H1 (cell line): ENCODE data around the gene POLE. TPM values are rescaled to one million over a fixed set of nuclear protein-coding genes. Genes with fewer than 3 reads are reported as not detected.

Experiments
- CTCF ChIA-PET: fragments of 300-600 bp; sonication (Branson Sonifier 250); formaldehyde crosslinking; loops from one replicate; lab custom pipeline; 2021; ENCODE audit not compliant: partially characterized antibody; lab: Charles Lee
- POLR2A ChIA-PET: fragments of 300-600 bp; sonication (Branson Sonifier 250); formaldehyde crosslinking; loops from one replicate; lab custom pipeline; 2021; ENCODE audit warnings: inconsistent platforms; ENCODE audit not compliant: partially characterized antibody; lab: Charles Lee
- DNase-seq, 2 experiments: peaks; one replicate each; pipeline versions ENCODE4 v3.0.0 to v3.0.0-alpha.2; 2010 to 2022; ENCODE audit warnings: low spot score in 2 of 2, low read depth in 1 of 2, mixed read lengths in 1 of 2
- FAIRE-seq: peaks from 2 replicates; lab custom pipeline; 2011; peaks lifted over from hg19 to GRCh38; lab: Jason Lieb, UNC
- H2AFZ ChIP-seq: 2 replicates; pipeline ENCODE4 v1.8.1; 2012; ENCODE audit warnings: low read length, inconsistent platforms
- H2AK5ac ChIP-seq: 2 replicates; pipeline ENCODE4 v1.6.1; 2013; ENCODE audit warnings: low read depth, low read length
- H2BK120ac ChIP-seq: replicated peaks from 2 replicates; pipeline ENCODE3; 2013; ENCODE audit warnings: low read depth, low read length, inconsistent platforms
- H2BK12ac ChIP-seq: 2 replicates; pipeline ENCODE4 v1.6.1; 2013; ENCODE audit warnings: low read depth, low read length
- H2BK15ac ChIP-seq: 2 replicates; pipeline ENCODE4 v1.6.1; 2013; ENCODE audit warnings: low read length
- H2BK20ac ChIP-seq: 2 replicates; pipeline ENCODE4 v1.6.1; 2013; ENCODE audit warnings: low read length
- H2BK5ac ChIP-seq: 2 replicates; pipeline ENCODE4 v1.6.1; 2013; ENCODE audit warnings: low read depth, low read length
- H3K14ac ChIP-seq: 2 replicates; pipeline ENCODE4 v1.6.1; 2013; ENCODE audit warnings: inconsistent platforms; ENCODE audit not compliant: insufficient read length
- H3K18ac ChIP-seq: 2 replicates; pipeline ENCODE4 v1.6.1; 2013; ENCODE audit warnings: low read length; ENCODE audit errors: extremely low read depth
- H3K23ac ChIP-seq: 2 replicates; pipeline ENCODE4 v1.6.1; 2013; ENCODE audit warnings: inconsistent platforms; ENCODE audit not compliant: insufficient read length
- H3K23me2 ChIP-seq: 2 replicates; pipeline ENCODE4 v1.6.1; 2013; ENCODE audit warnings: low read depth, low read length
- H3K27ac ChIP-seq: 2 replicates; pipeline ENCODE4 v1.6.1; 2011; ENCODE audit warnings: low read depth, low read length, inconsistent platforms
- H3K27me3 ChIP-seq, 4 experiments: replicated peaks in 1 of 4; 1 replicate in 1 of 4; 2 replicates in 3 of 4; pipeline versions ENCODE4 v1.6.1 to v1.8.1; 2011 to 2013; ENCODE audit warnings: low read length in 3 of 4, mild to moderate bottlenecking in 3 of 4, inconsistent platforms in 2 of 4, mixed read lengths in 2 of 4, moderate library complexity in 1 of 4; ENCODE audit not compliant: control insufficient read depth in 3 of 4, insufficient read depth in 3 of 4; ENCODE audit errors: extremely low read depth in 1 of 4
- H3K36me3 ChIP-seq, 4 experiments: 2 replicates each; pipeline versions ENCODE4 v1.6.1 to v1.8.1; 2011 to 2013; ENCODE audit warnings: mild to moderate bottlenecking in 4 of 4, low read length in 3 of 4, moderate library complexity in 2 of 4, control low read depth in 1 of 4, inconsistent platforms in 1 of 4; ENCODE audit not compliant: insufficient read depth in 4 of 4, control insufficient read depth in 2 of 4
- H3K4ac ChIP-seq: replicated peaks from 2 replicates; pipeline ENCODE3; 2013; ENCODE audit warnings: low read length, low read depth, mixed read lengths, inconsistent platforms; ENCODE audit not compliant: insufficient read length
- H3K4me1 ChIP-seq, 4 experiments: replicated peaks in 1 of 4; 1 replicate in 1 of 4; 2 replicates in 3 of 4; pipeline versions ENCODE4 v1.6.1 to v1.8.1; 2011 to 2013; ENCODE audit warnings: low read length in 3 of 4, inconsistent platforms in 2 of 4, mixed read lengths in 1 of 4; ENCODE audit not compliant: insufficient read depth in 4 of 4, control insufficient read depth in 3 of 4
- H3K4me2 ChIP-seq, 2 experiments: 2 replicates each; pipeline versions ENCODE4 v1.6.1 to v1.8.1; 2011 to 2013; ENCODE audit warnings: low read depth in 2 of 2, low read length in 2 of 2, control low read depth in 1 of 2, inconsistent platforms in 1 of 2, mild to moderate bottlenecking in 1 of 2; ENCODE audit not compliant: insufficient read depth in 1 of 2
- H3K4me3 ChIP-seq, 4 experiments: fragments of 200-600, 300-600 bp in 1 of 4; sonication (generic), shearing (Covaris generic), sonication (Bioruptor Twin) in 1 of 4; 2 replicates each; pipeline versions ENCODE4 v1.5.1 to v1.8.1; 2011 to 2016; ENCODE audit warnings: low read length in 4 of 4, low read depth in 3 of 4, control low read depth in 2 of 4, inconsistent platforms in 2 of 4, mild to moderate bottlenecking in 2 of 4, mixed read lengths in 1 of 4, moderate library complexity in 1 of 4; ENCODE audit not compliant: insufficient read depth in 2 of 4; ENCODE audit errors: extremely low read depth in 1 of 4
- H3K56ac ChIP-seq: replicated peaks from 2 replicates; pipeline ENCODE3; 2013; ENCODE audit warnings: low read depth, mild to moderate bottlenecking, mixed read lengths, low read length, inconsistent platforms; ENCODE audit not compliant: insufficient read length
- H3K79me1 ChIP-seq: 2 replicates; pipeline ENCODE4 v1.6.1; 2013; ENCODE audit warnings: low read depth, low read length, control low read depth
- H3K79me2 ChIP-seq, 2 experiments: 2 replicates each; pipeline versions ENCODE4 v1.6.1 to v1.8.1; 2012 to 2013; ENCODE audit warnings: low read length in 2 of 2, mild to moderate bottlenecking in 2 of 2, inconsistent platforms in 1 of 2; ENCODE audit not compliant: insufficient read depth in 2 of 2, control insufficient read depth in 1 of 2
- H3K9ac ChIP-seq, 4 experiments: replicated peaks in 1 of 4; 1 replicate in 1 of 4; 2 replicates in 3 of 4; pipeline versions ENCODE4 v1.6.1 to v1.8.1; 2011 to 2013; ENCODE audit warnings: low read depth in 3 of 4, low read length in 3 of 4, control low read depth in 2 of 4, mild to moderate bottlenecking in 2 of 4, moderate library complexity in 2 of 4, inconsistent platforms in 1 of 4; ENCODE audit errors: extremely low read depth in 1 of 4
- H3K9me3 ChIP-seq, 2 experiments: 2 replicates each; pipeline versions ENCODE4 v1.6.1 to v1.8.1; 2012 to 2013; ENCODE audit warnings: mild to moderate bottlenecking in 2 of 2, moderate library complexity in 2 of 2, control low read depth in 1 of 2, inconsistent platforms in 1 of 2, low read depth in 1 of 2, low read length in 1 of 2, mixed read lengths in 1 of 2; ENCODE audit not compliant: insufficient read depth in 2 of 2
- H4K20me1 ChIP-seq, 2 experiments: replicated peaks in 1 of 2; 2 replicates each; pipeline versions ENCODE3 to v1.8.1; 2011 to 2013; ENCODE audit warnings: inconsistent platforms in 2 of 2, low read length in 2 of 2, mild to moderate bottlenecking in 1 of 2; ENCODE audit not compliant: insufficient read depth in 2 of 2, control insufficient read depth in 1 of 2
- H4K5ac ChIP-seq: 2 replicates; pipeline ENCODE4 v1.6.1; 2013; ENCODE audit warnings: low read length, low read depth, mixed read lengths, inconsistent platforms; ENCODE audit not compliant: insufficient read length
- H4K8ac ChIP-seq: 2 replicates; pipeline ENCODE4 v1.8.0; 2013; ENCODE audit warnings: mild to moderate bottlenecking, moderate library complexity, low read length, inconsistent platforms; ENCODE audit not compliant: insufficient read depth; ENCODE audit errors: extremely low read depth
- H4K91ac ChIP-seq: replicated peaks from 2 replicates; pipeline ENCODE3; 2013; ENCODE audit warnings: low read length, mixed read lengths, inconsistent platforms; ENCODE audit not compliant: insufficient read length
- EZH2 ChIP-seq: fragments of 200-600 bp; sonication (generic); IDR thresholded peaks from 2 replicates; pipeline ENCODE4 v1.7.1; 2012; ENCODE audit warnings: low read depth, mild to moderate bottlenecking, moderate library complexity, low read length, inconsistent platforms; ENCODE audit not compliant: severe bottlenecking
- KDM4A ChIP-seq: IDR thresholded peaks from one replicate; pipeline ENCODE4 v1.7.1; 2012; ENCODE audit warnings: low read depth, mild to moderate bottlenecking, moderate library complexity, low read length, inconsistent platforms; ENCODE audit not compliant: severe bottlenecking
- KDM5A ChIP-seq: fragments of 200-600 bp; IDR thresholded peaks from 2 replicates; pipeline ENCODE4 v1.7.1; 2012; ENCODE audit warnings: mild to moderate bottlenecking, low read length, inconsistent platforms, mixed read lengths
- MAX ChIP-seq: IDR thresholded peaks from 2 replicates; pipeline ENCODE4 v1.6.1; 2012; ENCODE audit warnings: inconsistent platforms
- POLR2AphosphoS5 ChIP-seq: IDR thresholded peaks from 2 replicates; pipeline ENCODE4 v1.6.1; 2011; ENCODE audit warnings: low read depth, low read length
- RNF2 ChIP-seq: fragments of 200-900, 300-1000 bp; sonication (generic); IDR thresholded peaks from 2 replicates; pipeline ENCODE4 v1.7.1; 2016; ENCODE audit warnings: borderline replicate concordance, low read depth, mild to moderate bottlenecking, antibody characterized with exemption, low read length; ENCODE audit not compliant: poor library complexity, severe bottlenecking; ENCODE audit errors: missing control alignments
- RXRA ChIP-seq: IDR thresholded peaks from 2 replicates; pipeline ENCODE4 v1.6.1; 2011; ENCODE audit warnings: low read depth, mild to moderate bottlenecking, low read length, moderate library complexity; ENCODE audit not compliant: insufficient read depth
- SIRT6 ChIP-seq: IDR thresholded peaks from one replicate; pipeline ENCODE4 v1.7.1; 2012; ENCODE audit warnings: low read length, inconsistent platforms
- SP2 ChIP-seq: IDR thresholded peaks from 2 replicates; pipeline ENCODE4 v1.6.1; 2012; ENCODE audit warnings: mild to moderate bottlenecking, low read length, inconsistent platforms
- TAF1 ChIP-seq: IDR thresholded peaks from 2 replicates; pipeline ENCODE4 v1.6.1; 2011; ENCODE audit warnings: mild to moderate bottlenecking, low read depth, low read length
- TCF12 ChIP-seq: IDR thresholded peaks from 2 replicates; pipeline ENCODE4 v1.6.1; 2011; ENCODE audit warnings: low read depth, mild to moderate bottlenecking, low read length
- USF2 ChIP-seq: IDR thresholded peaks from 2 replicates; pipeline ENCODE4 v1.6.1; 2011; ENCODE audit warnings: low read length, improper control_type of control experiment
- ZNF274 ChIP-seq: IDR thresholded peaks from 2 replicates; pipeline ENCODE4 v1.7.0; 2012; ENCODE audit warnings: low read length, borderline replicate concordance; ENCODE audit errors: extremely low read depth
- WGBS, 2 experiments: shearing (Covaris generic) in 1 of 2; methylation state at CpG; one replicate each; pipeline versions ENCODE4 v1.1.6 to v1.1.7; 2013 to 2015; ENCODE audit warnings: low lambda C conversion rate in 2 of 2, mixed read lengths in 2 of 2, inconsistent platforms in 1 of 2, low coverage in 1 of 2, missing lambda C conversion rate in 1 of 2; ENCODE audit not compliant: insufficient replicate concordance in 2 of 2, insufficient coverage in 1 of 2, insufficient read length in 1 of 2; ENCODE audit errors: extremely low coverage in 1 of 2, missing lambda C conversion rate in 1 of 2; 5-methylcytosine and 5-hydroxymethylcytosine counted together
- polyA plus RNA-seq, 7 experiments: library from polyadenylated mRNA; depleted of rRNA in 3 of 7; stranded (reverse) in 5 of 7; unstranded in 2 of 7; fragments of >200 nt in 5 of 7; fragments of 200-250 nt in 2 of 7; gene quantifications; 1 replicate in 5 of 7; 2 replicates in 1 of 7; 4 replicates in 1 of 7; pipeline versions ENCODE4 v1.2.1 to v1.2.3, GENCODE V29; 2011 to 2013; ENCODE audit warnings: missing spikeins in 2 of 7, mixed read lengths in 2 of 7
- total RNA-seq: library from RNA; stranded (reverse); fragmentation: NEBNext Ultra II Directional; extraction: Animal tissue kit (Norgen Biotek cat#: 25700); gene quantifications from 2 replicates; pipeline ENCODE4 v1.2.1, GENCODE V29; 2021

POLE gene
- total and polyA plus RNA-seq, 2 of the 8 experiments (the other 6 are each of a cell fraction or from before 2014, with no cell fraction given): 59.7 to 115 TPM

- 83% methylated on average over 7 of the region's 11 CpGs; no CpG with 5 or more reads in 1 of the 2 experiments for WGBS, 2 experiments
- Histone ChIP-seq H3K9ac (no peak overlapping the region), H3K9me3 (no peaks in the 10 kb centered on the region), H3K36me3 (peaks cover 28 to 76% (median 66%) of the 10 kb centered on the region in 4 experiments), H3K79me2 (no peaks in the 10 kb centered on the region), H2AK5ac (no peak overlapping the region), H3K56ac (no peak overlapping the region), H3K4me3 (no peak overlapping the region), H3K4ac (no peak overlapping the region), H3K4me1 (no peaks in the 10 kb centered on the region), H3K79me1 (no peaks in the 10 kb centered on the region; the same call in 1 of the 2 replicates), H2BK20ac (no peak overlapping the region), H3K23me2 (no peaks in the 10 kb centered on the region), H3K18ac (no peak overlapping the region), H2BK15ac (no peak overlapping the region), H4K91ac (no peak overlapping the region), H4K20me1 (peaks cover 1 to 11% of the 10 kb centered on the region in 2 experiments), H2BK120ac (no peak overlapping the region), H2AFZ (no peak overlapping the region), H3K4me2 (no peak overlapping the region), H3K23ac (no peak overlapping the region), H3K14ac (no peak overlapping the region), H3K27me3 (no peaks in the 10 kb centered on the region), H4K8ac (no peak overlapping the region), H2BK12ac (no peak overlapping the region), H4K5ac (no peak overlapping the region), H2BK5ac (no peak overlapping the region; the same call in 1 of the 2 replicates), H3K27ac (no peak overlapping the region)
- DNase-seq (no peak), FAIRE-seq (no peak)
- POLR2A ChIA-PET: interaction anchor here (1.2 to 4.6 kb wide), 6 partner anchors 10 to 26 kb away, joined by 3 to 26 read pairs (median 4); partner anchors contain the start of gene LRCOL1
- CTCF ChIA-PET: interaction anchor here (1.0 to 9.3 kb wide), 3 partner anchors 10 to 17 kb away, joined by 3 to 61 read pairs (median 4); partner anchors contain the start of gene P2RX2
- no peak for TF ChIP-seq RXRA
- TF ChIP-seq USF2: no peak
- TF ChIP-seq KDM4A: no peak
- TF ChIP-seq EZH2: no peak
- TF ChIP-seq ZNF274: no peak
- no peak for TF ChIP-seq POLR2AphosphoS5
- no peak for TF ChIP-seq SP2
- TF ChIP-seq RNF2: no peak
- TF ChIP-seq TCF12: no peak
- no peak for TF ChIP-seq SIRT6
- TF ChIP-seq TAF1: no peak
- no peak for TF ChIP-seq MAX
- no peak for TF ChIP-seq KDM5A
Measured at GRCh38 chr12:132631666-132632065, 55.5 kb downstream of the POLE start.
